HPDE6-E6E7 (cell line): ENCODE measurements around the gene AGTRAP.

ENCODE experiments used
- DNase-seq: peaks from one replicate; pipeline ENCODE4 v3.0.0; 2011; ENCODE audit warnings: missing footprints; ENCODE audit errors: extremely low spot score

AGTRAP gene

DNA sequence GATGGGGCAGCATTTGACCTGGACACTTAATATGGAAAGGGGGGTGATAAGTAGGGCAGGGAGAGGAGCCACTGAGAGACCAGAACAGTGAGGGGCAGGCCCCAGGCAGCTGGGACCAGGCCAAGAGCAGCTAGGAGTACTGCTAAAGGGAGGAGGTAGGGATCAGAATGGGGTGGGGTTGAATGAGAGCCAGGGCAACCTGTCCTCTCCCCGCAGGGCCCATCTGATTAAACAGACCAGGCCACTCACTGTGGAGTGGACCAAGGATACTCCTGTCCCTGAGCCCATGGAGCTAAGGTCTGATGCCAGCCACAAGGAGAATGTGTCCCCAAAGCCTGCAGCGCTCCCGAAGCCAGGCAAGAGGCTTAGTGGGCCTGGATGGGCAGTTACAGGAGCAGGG is 28.2 kb downstream of the AGTRAP start:
- no peak for DNase-seq

DNA sequence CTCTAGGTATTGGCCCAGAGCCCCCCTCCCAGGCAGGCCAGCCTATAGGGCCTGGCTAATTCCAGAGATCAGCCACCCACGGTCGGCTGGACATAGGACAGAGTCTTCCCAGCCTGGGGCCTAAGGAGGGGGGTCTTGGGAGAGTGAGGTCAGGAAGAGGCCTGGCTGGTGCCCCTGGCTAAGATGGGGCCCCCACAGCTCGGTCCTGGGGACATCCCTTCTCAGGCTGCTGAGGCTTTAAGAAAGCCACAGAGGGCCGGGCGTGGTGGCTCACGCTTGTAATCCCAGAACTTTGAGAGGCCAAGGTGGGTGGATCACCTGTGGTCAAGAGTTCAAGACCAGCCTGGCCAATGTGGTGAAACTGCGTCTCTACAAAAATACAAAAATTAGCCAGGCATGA is 28.6 kb downstream of the AGTRAP start:
- DNase-seq: no peak

DNA sequence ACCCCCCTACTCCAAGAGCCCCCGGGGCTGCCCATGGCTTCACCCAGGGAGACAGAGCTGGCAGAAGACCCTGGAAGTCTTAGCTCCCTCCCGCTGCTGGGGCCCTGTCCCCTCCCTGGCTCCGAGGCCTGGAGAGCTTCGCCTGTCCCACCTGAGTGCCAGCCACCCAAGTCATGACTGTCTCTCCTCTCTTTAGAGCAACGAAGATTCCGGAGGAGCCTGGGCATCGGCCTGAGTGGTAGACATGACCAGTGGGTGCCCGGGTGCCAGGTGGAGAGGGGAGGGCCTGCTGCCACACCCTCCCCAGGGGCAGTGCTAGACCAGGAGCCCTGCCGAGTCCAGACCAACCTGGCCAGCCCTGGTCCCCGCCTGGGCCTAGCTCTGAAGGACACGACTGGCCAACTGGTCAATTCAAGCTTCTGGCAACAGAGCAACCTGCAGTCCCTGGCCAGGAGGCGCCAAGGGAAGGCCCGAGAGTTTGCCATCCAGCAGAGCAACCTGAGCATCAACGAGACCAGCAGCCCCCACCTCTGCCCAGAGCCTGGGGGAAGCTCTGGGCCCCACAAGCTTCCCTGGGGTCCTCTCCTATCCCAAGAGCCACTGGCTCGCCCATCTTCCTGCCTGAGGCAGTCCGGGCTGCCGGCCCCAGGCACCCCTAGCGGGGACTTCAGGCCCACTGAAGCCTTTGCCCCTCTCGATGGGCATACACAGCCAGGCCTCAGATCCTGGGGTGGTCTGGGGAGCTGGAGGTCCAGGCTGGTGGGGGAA is 29.9 kb downstream of the AGTRAP start:
- no peak for DNase-seq

DNA sequence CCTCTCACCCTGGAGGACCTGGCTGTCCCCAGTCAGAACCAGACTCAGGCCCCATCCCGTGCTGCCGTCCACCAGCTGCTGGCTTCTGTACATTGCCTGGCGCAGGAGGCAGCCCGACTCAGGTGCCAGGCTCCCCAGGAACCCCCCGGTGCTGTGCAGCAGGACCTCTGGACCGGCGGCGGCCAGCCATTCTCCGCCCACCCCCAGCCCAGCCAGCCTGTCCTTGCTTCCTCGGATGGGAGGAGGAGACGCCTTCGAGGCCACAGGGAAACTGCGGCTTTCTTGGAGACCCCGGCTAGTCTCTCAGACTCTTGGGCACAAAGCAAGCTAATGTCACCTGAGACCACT is 30.5 kb downstream of the AGTRAP start:
- no peak for DNase-seq

DNA sequence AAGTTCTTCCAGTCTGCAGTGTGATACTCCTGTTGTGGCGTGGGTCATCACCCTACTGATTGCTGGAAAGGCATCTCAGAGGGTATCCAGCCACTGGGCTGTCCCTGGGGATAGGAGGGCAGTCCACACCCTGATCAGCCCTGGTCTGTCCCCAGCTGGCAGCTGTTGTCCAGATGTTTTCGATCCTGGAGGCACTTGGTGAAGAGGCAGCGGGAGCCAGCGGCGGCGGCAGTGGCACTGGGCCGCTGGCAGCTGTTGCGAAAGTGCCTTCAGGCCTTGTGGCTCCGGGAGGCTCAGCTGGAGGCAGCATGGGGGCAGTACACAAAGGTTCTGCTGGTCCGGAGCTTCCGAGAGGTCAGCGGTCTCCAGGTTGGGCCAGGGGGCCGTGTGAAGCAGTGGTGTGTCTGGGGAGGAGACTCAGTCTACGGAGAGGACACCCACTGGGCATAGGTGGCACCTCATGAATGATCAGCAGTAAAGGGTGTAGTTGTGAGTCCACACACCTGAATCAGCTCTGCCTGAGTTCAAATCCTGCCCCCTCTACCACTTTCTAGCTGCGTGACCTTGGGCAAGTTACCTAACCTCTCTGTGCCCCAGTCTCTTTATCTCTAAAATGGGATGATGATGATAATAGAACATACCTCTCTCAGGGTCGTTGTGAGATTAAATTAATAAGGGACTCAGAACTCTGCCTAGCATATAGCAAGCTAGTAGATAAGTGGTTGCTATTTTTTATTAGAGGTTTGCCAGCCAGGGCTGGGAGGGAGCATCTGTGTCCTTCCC is 32.2 kb downstream of the AGTRAP start:
- no peak for DNase-seq

DNA sequence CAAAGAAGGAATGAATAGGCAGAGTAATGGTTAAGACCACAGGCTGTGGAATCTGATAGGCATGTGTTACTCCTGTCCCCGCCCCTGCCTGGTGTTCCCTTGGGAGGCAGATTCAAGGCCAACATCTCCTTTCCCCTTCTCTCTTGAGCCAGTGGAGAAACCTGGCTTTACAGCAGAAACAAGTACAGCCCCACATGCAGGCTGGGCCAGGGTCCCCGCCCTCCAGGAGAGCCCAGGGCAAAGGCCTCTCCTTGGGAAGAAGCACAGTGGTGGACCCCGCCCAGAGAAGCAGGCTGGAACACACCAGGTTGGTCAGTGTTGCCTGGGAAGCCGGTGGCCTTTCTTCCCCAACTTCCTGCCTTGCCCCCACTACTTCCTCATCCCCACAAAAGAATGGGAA is 32.9 kb downstream of the AGTRAP start:
- no peak for DNase-seq

DNA sequence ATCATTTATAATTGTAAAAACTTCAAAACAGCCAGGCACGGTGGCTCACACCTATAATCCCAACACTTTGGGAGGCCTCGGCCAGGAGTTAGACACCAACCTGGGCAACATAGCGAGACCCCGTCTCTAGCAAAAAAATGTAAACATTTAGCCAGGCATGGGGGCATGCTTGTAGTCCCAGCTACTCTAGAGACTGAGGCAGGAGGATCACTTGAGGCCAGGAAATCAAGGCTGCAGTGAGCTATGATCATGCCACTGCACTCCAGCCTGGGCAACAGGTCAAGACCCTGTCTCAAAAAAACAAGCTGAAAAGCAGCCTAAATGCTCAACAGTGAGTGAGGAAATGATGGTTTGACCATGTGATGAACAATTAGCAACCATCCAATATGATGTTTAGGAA is 33.3 kb downstream of the AGTRAP start:
- DNase-seq: no peak

DNA sequence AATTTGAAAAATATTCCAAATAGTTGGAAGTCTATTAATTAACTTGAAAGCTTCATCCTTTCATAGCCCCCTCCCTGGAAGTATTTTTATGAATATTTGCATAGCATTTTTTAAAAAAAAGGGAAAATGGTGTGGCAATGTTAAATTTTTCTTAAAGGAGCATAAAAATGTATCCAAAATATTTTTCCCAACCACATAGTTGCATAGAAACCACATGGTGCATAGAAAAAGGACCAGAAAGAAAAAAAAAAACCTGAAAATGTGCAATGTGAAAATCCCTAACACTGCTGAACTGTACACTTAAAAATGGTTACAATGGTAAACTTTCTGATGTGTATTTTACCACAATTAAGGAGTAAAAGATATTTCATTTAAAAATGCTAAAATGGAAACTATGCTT is 34.1 kb downstream of the AGTRAP start:
- no peak for DNase-seq

DNA sequence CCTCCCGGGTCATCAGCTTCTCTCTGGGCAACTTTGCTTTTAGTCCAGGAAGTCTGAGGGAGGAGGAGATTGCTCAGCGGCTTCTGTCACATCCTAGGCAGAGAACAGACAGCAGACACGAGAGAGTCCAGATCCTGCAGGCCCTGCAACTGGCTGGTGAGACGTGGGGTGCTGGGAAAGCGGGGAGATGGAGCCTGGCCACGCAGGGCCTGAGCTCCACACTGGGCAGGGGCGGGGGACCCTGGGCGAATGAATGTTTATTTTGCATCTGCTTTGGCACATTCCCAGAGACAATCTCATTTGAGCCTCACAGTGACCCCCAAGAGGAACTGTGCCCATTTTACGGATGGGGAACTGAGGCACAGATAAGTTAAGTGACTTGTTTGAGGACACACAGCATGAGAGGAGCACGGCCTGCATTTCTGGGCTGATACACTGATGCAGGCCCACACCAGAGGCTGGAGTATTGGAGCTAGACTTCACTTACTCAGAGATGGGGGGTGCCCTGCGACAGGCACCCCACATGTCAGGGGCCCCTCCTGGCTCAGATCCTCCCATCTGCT is 35.6 kb downstream of the AGTRAP start:
- DNase-seq: no peak

DNA sequence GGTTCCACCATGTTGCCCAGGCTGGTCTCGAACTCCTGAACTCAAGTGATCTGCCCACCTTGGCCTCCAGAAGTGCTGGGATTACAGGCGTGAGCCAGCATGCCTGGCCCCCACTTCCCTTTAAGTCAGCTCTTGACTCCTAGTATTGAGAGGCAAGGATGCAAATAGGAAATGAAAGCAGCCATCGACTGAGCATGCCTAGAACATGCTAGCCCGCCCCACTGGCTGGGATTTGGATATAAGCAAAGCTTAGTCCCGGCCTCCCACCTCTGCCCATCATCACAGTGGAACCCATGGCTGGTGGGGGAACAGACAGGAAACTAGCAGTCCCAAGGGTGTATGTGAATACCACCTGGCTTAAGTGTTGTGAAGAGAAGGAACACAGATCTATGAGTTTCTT is 36.5 kb downstream of the AGTRAP start:
- DNase-seq: no peak

DNA sequence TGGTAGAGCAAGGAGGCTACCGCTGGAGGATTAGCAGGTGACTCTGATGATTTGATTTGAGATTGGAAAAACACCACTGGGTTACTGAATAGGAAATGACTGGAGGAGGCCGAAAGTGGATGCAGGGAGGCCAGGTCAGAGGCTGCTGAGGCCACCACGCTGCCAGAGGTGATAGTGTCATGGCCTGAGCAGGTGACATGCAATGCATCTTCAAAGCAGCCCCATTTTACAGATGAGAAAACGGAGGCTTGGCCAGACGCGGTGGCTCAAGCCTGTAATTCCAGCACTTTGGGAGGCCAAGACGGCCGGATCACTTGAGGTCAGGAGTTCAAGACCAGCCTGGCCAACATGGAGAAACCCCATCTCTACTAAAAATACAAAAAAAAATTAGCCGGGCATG is 38.8 kb downstream of the AGTRAP start:
- no peak for DNase-seq

DNA sequence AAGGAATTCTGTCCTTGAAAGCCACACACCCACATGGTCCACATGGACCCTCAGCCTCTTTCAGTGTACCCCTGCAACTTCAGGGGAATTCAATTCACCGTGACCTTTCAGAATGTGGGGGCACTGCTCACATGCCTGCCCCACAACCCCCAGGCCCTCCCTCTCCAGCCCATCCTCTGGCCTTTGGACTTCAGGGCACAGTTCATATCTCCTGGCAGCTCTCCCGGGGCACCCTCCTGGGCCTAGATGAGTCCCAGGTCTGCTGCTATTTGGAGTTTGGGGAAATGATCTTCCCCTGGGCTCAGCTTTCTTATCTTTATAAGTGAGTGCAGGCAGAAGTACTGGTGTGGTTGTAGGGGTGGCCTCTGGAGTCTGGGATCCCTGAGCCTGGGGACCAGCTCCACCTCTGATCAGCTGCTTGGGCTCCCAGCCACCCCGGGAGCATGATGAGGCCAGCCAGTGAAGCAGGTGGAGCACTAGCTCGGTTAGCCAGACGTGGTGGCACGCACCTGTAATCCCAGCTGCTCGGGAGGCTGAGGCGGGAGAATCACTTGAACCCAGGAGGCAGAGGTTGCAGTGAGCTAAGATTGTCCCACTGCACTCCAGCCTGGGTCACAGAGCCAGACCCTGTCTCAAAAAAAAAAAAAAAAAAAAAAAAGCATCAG is 41.9 kb downstream of the AGTRAP start:
- no peak for DNase-seq

DNA sequence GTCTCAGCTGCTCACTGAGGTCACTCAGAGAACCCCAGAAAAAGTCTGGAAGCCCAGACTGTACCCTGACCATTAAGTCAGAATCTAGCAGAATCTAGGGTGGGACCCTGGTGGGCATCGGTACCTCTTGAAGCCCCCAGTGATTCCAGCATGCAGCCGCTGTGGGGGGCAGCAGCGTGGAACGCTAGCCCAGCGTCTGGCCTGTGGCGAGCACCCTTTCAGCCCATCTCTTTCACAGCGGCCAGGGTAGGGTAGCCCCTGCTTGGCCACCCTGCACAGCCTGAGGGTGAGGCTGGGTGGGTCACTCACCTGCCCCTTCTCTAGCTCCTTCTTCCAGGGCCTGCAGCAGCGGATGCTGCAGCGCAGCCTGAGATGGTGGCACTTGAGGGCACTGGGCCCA is 42.4 kb downstream of the AGTRAP start:
- no peak for DNase-seq

DNA sequence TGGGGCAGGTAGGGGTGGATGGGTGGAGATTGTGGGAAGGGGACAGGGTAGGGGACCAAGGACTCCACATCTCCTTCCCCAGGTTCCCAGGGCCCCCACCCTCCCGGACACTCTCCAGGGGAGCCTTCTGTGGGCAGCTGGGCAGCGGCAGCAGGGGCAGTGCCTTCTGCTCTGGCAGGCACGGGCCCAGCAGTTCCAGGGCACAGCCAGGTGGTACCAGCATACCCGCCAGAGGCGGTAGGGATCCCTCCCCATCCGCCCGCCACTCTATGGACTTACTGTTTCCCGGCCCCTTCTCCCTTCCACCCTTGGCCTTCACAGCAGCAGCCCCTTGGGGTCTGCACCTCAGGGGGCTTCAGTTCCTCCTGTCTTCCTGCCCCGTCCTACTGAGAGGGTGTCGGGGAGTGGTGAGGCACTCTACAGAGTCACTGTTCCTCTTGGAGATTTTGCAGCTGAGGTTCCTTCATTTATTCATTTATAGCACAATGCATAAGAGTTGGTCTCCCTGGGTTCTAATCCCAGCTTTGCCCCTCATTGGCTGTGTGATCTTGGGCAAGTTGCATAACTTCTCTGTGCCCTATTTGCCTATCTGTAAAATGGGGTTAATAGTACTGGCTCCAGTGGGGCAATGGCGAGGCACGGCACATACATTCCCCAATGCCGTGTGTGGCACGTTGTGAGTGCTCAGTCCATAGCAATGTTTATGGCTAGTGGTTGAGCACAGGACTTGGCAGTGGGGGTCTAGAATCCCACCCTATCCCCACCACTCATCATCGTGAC is 43.1 kb downstream of the AGTRAP start:
- DNase-seq: no peak

DNA sequence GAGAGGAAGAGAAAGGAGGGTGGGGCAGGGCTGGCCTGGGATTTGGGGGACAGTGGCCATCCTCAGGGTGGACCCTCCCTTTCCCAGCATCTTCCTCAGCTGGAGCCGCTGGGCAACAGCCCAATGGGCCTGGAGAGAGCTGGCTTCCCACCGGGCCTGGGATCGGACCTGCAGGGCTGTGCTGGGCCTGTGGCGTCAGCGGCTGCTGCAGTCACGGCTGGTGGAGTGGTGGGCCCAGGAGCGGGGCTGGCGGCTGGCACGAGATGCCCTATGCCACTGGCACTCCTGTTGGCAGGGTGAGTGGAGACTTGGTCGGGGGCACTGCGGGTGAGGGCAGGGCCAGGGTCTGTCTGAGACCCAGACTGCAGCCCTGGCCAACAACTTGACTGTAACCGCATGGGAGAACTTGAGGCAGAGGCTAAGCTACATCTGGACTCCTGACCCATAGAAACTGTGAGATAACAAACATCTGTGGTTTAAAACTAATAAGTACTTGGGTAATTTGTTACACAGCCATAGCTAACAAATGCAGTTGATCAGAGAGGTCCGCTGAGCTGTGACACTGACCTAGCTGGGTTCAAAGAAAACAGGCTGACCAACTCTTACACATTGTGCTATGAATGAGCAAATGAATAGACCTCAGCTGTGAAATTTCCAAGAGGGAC is 43.9 kb downstream of the AGTRAP start:
- no peak for DNase-seq

DNA sequence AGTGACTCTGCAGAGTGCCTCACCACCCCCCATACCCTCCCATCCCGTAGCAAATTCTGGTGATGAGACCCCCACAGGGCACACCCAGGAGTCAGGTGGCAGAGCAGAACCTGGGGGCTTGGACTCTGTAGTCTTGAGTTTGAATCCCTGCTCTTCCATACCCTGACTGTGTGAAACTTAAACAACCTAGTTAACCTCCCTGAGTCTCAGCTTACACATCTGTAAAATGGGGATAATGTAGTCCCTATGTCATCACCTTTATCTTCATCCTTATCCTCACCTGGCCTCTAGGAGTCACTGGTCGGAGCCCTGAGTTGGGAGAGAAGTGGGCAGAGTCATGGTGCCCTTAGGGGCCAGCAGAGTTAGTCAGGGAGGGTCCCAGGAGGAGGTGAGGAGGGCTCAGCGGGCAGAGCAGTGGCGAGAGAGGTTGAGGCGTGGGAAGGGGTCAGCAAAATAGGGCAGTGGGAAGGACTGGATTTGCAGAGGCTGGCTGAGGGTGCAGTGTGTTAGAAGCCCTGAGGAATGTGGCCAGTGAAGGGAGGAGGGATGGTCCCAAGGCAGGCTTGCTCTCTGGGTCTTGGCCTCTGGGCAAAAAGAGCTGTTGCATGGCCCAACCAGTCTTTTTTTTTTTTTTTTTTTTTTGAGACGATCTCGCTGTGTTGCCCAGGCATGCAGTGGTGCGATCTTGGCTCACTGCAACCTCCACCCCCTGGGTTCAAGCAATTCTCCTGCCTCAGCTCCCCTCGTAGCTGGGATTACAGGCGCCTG is 44.6 kb downstream of the AGTRAP start:
- no peak for DNase-seq

DNA sequence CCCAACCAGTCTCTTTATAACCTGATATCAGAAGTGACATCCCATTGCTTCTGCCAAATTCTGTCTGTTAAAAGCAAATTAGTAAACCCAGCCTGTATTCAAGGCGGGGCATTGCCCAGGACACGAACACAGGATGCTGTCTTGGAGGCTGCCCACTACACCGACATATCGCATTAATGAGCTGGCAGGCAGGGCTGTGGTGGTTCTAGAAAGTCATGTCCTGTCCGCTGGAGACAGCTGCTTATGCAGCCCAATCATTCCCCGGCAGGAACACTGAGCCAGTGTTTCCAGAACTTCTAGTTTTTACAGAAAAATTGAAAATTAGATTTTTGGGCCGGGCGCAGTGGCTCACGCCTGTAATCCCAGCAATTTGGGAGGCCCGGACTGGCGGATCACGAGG is 45.4 kb downstream of the AGTRAP start:
- no peak for DNase-seq

DNA sequence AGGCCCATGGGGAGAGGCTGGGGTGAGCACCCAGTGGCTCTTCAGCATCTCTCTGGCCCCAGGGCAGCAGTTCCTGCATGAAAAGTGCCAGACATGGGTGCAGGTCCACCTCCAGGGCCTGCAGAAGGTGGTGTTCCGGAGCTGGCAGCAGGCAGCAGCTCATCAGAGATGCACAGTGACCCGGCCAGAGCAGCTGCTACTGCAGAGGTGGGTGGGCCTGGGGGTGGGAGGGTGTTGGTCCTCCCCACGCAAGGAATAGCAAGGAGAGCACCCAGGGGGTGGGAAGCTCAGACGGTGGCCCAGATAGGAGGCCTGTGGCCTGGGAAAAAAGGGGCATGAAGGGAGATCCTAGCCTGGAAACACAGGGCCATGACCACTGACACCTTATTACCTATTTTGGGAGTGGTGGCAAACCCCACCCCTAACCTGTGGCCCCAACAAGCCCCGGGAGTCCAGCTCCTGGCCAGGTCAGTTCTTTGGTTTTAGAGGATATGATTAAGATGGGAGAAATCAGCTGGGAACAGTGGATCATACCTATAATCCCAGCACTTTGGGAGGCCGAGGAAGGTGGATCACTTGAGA is 46.3 kb downstream of the AGTRAP start:
- DNase-seq: no peak

DNA sequence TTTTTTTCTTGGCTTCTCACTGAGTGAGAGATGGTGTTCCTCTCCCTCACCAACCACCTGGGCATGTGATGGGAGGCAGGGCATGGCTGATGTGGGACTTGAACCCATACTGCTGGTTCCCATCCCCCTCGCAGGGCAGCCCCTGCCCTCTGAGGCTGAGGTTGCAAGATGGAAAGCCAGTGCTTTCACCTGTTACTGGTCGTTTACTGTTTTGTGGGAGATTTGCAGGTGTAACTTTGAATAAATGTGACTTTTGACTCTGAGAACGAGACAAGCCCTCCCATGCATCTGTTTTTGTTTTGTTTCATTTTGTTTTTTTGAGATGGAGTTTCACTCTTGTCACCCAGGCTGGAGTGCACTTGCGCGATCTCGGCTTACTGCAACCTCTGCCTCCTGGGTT is 47.6 kb downstream of the AGTRAP start:
- no peak for DNase-seq
